Measurements from ENCODE around the gene SEPHS1.

The SEPHS1 gene

GRCh38 chr10:13376297-13376696, 28.2 kb upstream of the SEPHS1 start:
- Histone ChIP-seq H3K36me3 (ENCODE audit: control insufficient read depth in 2 of 2, insufficient read depth in 1 of 2, low read length in 2 of 2) (no peaks in the 10 kb centered on the region), H3K4me1 (ENCODE audit: control insufficient read depth, insufficient read depth, low read length) (no peaks in the 10 kb centered on the region), H3K27ac (ENCODE audit: extremely low read depth, low read depth, low read length) (no peak overlapping the region), H3K4me3 (ENCODE audit: low read depth, low read length) (no peak overlapping the region), H3K9me3 (ENCODE audit: control insufficient read depth, insufficient read depth, low read depth, low read length) (no peaks in the 10 kb centered on the region)
- ChIA-PET POLR2A (no interaction called here), CTCF (interaction anchor here (0.6 to 7.6 kb wide), 8 partner anchors 58 to 284 kb away, joined by 3 to 138 read pairs (median 4); no protein-coding TSS in a partner anchor)
- TF ChIP-seq ZNF266 (tag by site-specific recombination; IDR thresholded peaks at IDR 0.05; ENCODE audit: low read depth) = no peak
- TF ChIP-seq ZNF354C (tag by site-specific recombination; IDR thresholded peaks at IDR 0.05; ENCODE audit: borderline replicate concordance, low read depth) = no peak
- TF ChIP-seq ZNF792 (tag by site-specific recombination; IDR thresholded peaks at IDR 0.05) = no peak
- no peak for TF ChIP-seq WT1 (tag by site-specific recombination; IDR thresholded peaks at IDR 0.05)
- no peak for TF ChIP-seq ZNF658 (tag by site-specific recombination; IDR thresholded peaks at IDR 0.05)
- no peak for TF ChIP-seq ZNF514 (tag by site-specific recombination; IDR thresholded peaks at IDR 0.05)
- TF ChIP-seq ZNF777 (tag by site-specific recombination; IDR thresholded peaks at IDR 0.05; ENCODE audit: borderline replicate concordance) = no peak
- no peak for TF ChIP-seq ZNF16 (tag by site-specific recombination; IDR thresholded peaks at IDR 0.05; ENCODE audit: low read depth)
- TF ChIP-seq ZNF202 (tag by site-specific recombination; IDR thresholded peaks at IDR 0.05; ENCODE audit: borderline replicate concordance) = no peak
- TF ChIP-seq ZSCAN5A (tag by site-specific recombination; IDR thresholded peaks at IDR 0.05) = no peak
- TF ChIP-seq MYNN (tag by site-specific recombination; IDR thresholded peaks at IDR 0.05; ENCODE audit: borderline replicate concordance) = no peak
- no peak for TF ChIP-seq ZNF175 (tag by site-specific recombination; IDR thresholded peaks at IDR 0.05)
- no peak for TF ChIP-seq PRDM1 (tag by site-specific recombination; IDR thresholded peaks at IDR 0.05)
- TF ChIP-seq EGR2 (tag by site-specific recombination; IDR thresholded peaks at IDR 0.05; ENCODE audit: low read depth) = no peak
- TF ChIP-seq SALL2 (tag by site-specific recombination; IDR thresholded peaks at IDR 0.05; ENCODE audit: borderline replicate concordance) = no peak
- TF ChIP-seq TCF7L2 (IDR thresholded peaks at IDR 0.05; ENCODE audit: borderline replicate concordance, low read depth, low read length) = no peak

GRCh38 chr10:13375791-13376190, 27.7 kb upstream of the SEPHS1 start:
- Histone ChIP-seq H3K36me3 (ENCODE audit: control insufficient read depth in 2 of 2, insufficient read depth in 1 of 2, low read length in 2 of 2) (no peaks in the 10 kb centered on the region), H3K4me1 (ENCODE audit: control insufficient read depth, insufficient read depth, low read length) (no peaks in the 10 kb centered on the region), H3K27ac (ENCODE audit: extremely low read depth, low read depth, low read length) (no peak overlapping the region), H3K9me3 (ENCODE audit: control insufficient read depth, insufficient read depth, low read depth, low read length) (no peaks in the 10 kb centered on the region), H3K4me3 (ENCODE audit: low read depth, low read length) (no peak overlapping the region)
- ChIA-PET POLR2A (no interaction called here), CTCF (interaction anchor here (0.6 to 7.6 kb wide), 5 partner anchors 59 to 284 kb away, joined by 3 to 138 read pairs (median 5); no protein-coding TSS in a partner anchor)
- TF ChIP-seq ZNF362 (tag by site-specific recombination; IDR thresholded peaks at IDR 0.05) (no peak), KLF8 (tag by site-specific recombination; IDR thresholded peaks at IDR 0.05) (no peak), TRIM28 (IDR thresholded peaks at IDR 0.05; ENCODE audit: borderline replicate concordance, low read length) (no peak), ZNF121 (tag by site-specific recombination; IDR thresholded peaks at IDR 0.05) (peak; percentile 79), ZNF426 (tag by site-specific recombination; IDR thresholded peaks at IDR 0.05) (no peak)

- POLR2A ChIA-PET = no interaction called here
- H3K4me1 ChIP-seq (ENCODE audit: control insufficient read depth, insufficient read depth, low read length) = no peaks in the 10 kb centered on the region
- H3K4me3 ChIP-seq (ENCODE audit: low read depth, low read length) = no peak overlapping the region
- H3K36me3 ChIP-seq (ENCODE audit: control insufficient read depth in 2 of 2, insufficient read depth in 1 of 2, low read length in 2 of 2) = no peaks in the 10 kb centered on the region
- CTCF ChIA-PET = interaction anchor here (1.4 to 7.6 kb wide), 4 partner anchors 23 to 240 kb away, joined by 3 to 138 read pairs (median 44); no protein-coding TSS in a partner anchor
- H3K27ac ChIP-seq (ENCODE audit: extremely low read depth, low read depth, low read length) = no peak overlapping the region
- TF ChIP-seq ZNF768 (tag by site-specific recombination; IDR thresholded peaks at IDR 0.05) (peak; percentile 60; the same call in 1 of the 2 replicates), KLF8 (tag by site-specific recombination; IDR thresholded peaks at IDR 0.05) (no peak)
- H3K9me3 ChIP-seq (ENCODE audit: control insufficient read depth, insufficient read depth, low read depth, low read length) = no peaks in the 10 kb centered on the region
Observed at GRCh38 chr10:13373644-13374043, 25.6 kb upstream of the SEPHS1 start.

Measured in HEK293 (cell line).